Measurements from ENCODE around the gene PLXNA2. TPM values are rescaled to one million over a fixed set of nuclear protein-coding genes. Genes with fewer than 3 reads are reported as not detected.

Gene PLXNA2
- total and polyA plus RNA-seq, 3 donors from 2014 or later = 4.1 to 5.5 (median 4.7) TPM

DNA sequence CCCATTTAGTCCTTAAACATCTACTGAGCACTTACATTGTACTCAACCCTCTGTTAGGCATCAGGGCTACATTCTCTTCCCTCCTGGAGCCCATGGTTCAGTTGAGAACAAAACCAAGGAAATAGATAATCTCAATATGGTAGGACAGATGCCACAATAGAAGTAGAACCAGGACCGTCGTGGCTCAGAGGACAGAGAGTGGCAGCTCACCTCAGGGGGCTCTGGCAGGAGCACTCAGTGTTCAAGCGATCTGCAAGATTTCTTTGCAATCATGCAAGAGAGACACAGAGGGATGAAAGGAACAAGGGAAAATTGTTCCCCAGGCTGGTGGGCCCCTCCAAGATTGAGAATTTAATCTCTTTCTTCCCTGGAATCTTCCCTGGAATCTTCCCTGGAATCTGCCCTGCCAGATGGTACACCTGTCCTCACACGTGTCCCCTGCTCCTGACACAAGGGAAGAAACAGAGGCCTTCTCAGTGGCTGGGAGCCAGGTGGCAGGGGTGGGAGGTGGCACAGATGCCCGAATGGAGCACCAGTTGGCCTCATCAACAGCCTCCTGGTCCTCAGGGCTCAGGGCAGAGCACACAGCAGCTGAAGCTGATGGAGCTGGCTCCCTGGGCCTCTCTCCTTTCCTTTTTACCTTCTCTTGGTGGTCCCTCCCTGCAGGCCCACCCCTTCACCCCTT, 135.4 kb downstream of the PLXNA2 start:
- intact Hi-C loops (cut with DNase I; ENCODE audit: low total_unique reads) = no loop called here
- H3K4me3 ChIP-seq = no peak overlapping the region
- no peaks in the 10 kb centered on the region for H3K9me3 ChIP-seq
- 85 to 94% methylated on average over 5 of the region's 5 CpGs for WGBS, 2 donors
- no peak for DNase-seq
- no peak for TF ChIP-seq POLR2A (IDR thresholded peaks at IDR 0.05)
- TF ChIP-seq, protein P1, sequence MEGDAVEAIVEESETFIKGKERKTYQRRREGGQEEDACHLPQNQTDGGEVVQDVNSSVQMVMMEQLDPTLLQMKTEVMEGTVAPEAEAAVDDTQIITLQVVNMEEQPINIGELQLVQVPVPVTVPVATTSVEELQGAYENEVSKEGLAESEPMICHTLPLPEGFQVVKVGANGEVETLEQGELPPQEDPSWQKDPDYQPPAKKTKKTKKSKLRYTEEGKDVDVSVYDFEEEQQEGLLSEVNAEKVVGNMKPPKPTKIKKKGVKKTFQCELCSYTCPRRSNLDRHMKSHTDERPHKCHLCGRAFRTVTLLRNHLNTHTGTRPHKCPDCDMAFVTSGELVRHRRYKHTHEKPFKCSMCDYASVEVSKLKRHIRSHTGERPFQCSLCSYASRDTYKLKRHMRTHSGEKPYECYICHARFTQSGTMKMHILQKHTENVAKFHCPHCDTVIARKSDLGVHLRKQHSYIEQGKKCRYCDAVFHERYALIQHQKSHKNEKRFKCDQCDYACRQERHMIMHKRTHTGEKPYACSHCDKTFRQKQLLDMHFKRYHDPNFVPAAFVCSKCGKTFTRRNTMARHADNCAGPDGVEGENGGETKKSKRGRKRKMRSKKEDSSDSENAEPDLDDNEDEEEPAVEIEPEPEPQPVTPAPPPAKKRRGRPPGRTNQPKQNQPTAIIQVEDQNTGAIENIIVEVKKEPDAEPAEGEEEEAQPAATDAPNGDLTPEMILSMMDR (IDR thresholded peaks at IDR 0.05) = no peak
- H3K27ac ChIP-seq = no peak overlapping the region
- H3K4me1 ChIP-seq = no peaks in the 10 kb centered on the region
- H3K27me3 ChIP-seq = no peaks in the 10 kb centered on the region
- no peaks in the 10 kb centered on the region for H3K36me3 ChIP-seq (ENCODE audit: low read depth, missing control alignments)

DNA sequence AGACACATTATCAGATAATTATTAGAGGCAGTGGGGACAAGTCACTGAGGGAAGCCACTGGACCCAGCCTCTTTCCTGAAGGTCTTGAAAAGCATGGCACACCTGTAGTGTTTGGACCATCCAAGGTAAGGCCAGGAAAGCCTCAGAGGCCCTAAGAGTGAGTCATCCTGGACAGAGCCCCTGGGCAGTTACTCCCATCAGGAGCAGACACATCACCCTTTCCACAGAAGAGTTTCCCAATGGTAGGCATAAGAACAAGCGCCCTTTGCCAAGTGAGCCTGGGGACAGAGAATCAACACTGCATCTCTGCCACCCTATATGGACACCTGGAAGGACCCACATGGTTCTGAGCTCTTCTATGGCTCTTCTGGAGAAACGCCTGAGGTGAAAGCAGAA, 136.0 kb downstream of the PLXNA2 start:
- H3K36me3 ChIP-seq (ENCODE audit: low read depth, missing control alignments) = no peaks in the 10 kb centered on the region
- H3K27me3 ChIP-seq = no peaks in the 10 kb centered on the region
- no peak for DNase-seq
- H3K4me1 ChIP-seq = no peaks in the 10 kb centered on the region
- TF ChIP-seq POLR2A (IDR thresholded peaks at IDR 0.05) = no peak
- TF ChIP-seq, protein P1 (IDR thresholded peaks at IDR 0.05) = no peak
- H3K4me3 ChIP-seq = no peak overlapping the region
- H3K27ac ChIP-seq = no peak overlapping the region
- WGBS, 2 donors = 92 to 97% methylated on average over 2 of the region's 2 CpGs
- intact Hi-C loops (cut with DNase I; ENCODE audit: low total_unique reads) = no loop called here
- no peaks in the 10 kb centered on the region for H3K9me3 ChIP-seq

DNA sequence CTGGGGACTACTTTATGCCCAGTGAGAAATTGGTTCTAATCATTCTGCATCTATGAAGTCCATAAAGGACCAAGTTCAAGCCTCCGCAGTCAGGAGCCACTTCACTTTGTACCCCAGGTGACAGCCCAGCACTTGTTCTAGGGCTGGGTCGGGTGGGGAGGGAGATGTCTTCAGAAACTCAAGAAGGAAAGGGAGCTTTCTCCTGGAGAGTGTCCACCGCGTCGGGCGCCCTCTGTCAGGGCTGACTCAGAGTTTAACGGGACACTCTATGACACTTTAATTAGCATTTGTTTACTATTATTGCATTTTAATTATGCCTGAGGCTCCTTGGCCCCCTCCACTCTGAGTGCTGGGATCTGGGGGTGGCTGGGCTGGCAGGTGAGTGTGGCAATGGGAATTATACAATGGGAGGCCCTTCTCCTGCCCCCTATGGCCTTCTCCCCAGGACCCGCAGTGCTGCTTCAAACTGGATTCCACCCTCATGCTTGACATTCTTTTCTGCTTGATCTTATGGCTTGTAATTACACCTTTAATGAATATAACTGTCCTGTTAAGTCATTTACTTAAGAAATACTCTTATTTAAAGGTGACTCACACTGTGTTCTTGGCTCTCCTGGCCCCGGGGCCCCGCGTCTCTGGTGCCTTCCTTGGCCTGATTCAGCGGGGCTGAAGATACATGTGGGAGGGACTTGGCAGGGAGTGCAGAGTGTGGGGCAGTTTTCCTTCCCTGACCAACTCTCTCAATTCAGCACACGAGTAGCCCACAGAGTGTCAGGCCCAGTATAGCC, 136.6 kb downstream of the PLXNA2 start:
- DNase-seq = no peak
- 88 to 92% methylated on average over 13 of the region's 13 CpGs for WGBS, 2 donors
- Histone ChIP-seq H3K9me3 (no peaks in the 10 kb centered on the region), H3K4me3 (no peak overlapping the region), H3K4me1 (no peaks in the 10 kb centered on the region), H3K36me3 (ENCODE audit: low read depth, missing control alignments) (no peaks in the 10 kb centered on the region), H3K27ac (no peak overlapping the region), H3K27me3 (no peaks in the 10 kb centered on the region)
- TF ChIP-seq, protein P1 (IDR thresholded peaks at IDR 0.05) = no peak
- TF ChIP-seq POLR2A (IDR thresholded peaks at IDR 0.05) = no peak
- intact Hi-C loops (cut with DNase I; ENCODE audit: low total_unique reads) = no loop called here

DNA sequence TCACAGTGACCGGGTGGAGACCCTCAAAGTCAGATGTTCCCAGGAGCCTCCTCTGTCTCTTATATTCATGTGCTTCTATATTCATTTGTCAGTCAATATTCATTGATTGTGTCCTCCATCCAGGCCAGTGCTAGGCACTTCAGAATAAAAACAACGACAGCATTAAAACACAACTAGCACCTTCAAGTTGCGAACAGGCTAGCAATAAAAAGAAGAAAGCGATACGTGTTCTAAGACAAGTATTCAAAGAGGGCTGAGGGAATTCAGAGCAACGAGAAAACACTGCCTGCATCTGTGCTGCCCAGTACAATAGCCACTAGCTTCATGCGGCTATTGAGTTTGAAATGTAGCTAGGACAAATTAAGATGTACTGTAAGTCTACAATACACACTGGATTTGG, 138.0 kb downstream of the PLXNA2 start:
- H3K36me3 ChIP-seq (ENCODE audit: low read depth, missing control alignments) = no peaks in the 10 kb centered on the region
- intact Hi-C loops (cut with DNase I; ENCODE audit: low total_unique reads) = no loop called here
- H3K27me3 ChIP-seq = no peaks in the 10 kb centered on the region
- H3K4me1 ChIP-seq = peaks cover 8% of the 10 kb centered on the region
- TF ChIP-seq, protein P1 (IDR thresholded peaks at IDR 0.05) = no peak
- no peak for TF ChIP-seq POLR2A (IDR thresholded peaks at IDR 0.05)
- DNase-seq = no peak
- H3K4me3 ChIP-seq = no peak overlapping the region
- WGBS, 2 donors = 88 to 89% methylated on average over 7 of the region's 7 CpGs
- H3K27ac ChIP-seq = no peak overlapping the region
- H3K9me3 ChIP-seq = no peaks in the 10 kb centered on the region
